ENCODE measurements around the gene CORO2B. TPM values are rescaled to one million over a fixed set of nuclear protein-coding genes. Genes with fewer than 3 reads are reported as not detected.

The CORO2B gene
- polyA plus RNA-seq, 2 donors: 0.24 to 0.35 TPM

DNA sequence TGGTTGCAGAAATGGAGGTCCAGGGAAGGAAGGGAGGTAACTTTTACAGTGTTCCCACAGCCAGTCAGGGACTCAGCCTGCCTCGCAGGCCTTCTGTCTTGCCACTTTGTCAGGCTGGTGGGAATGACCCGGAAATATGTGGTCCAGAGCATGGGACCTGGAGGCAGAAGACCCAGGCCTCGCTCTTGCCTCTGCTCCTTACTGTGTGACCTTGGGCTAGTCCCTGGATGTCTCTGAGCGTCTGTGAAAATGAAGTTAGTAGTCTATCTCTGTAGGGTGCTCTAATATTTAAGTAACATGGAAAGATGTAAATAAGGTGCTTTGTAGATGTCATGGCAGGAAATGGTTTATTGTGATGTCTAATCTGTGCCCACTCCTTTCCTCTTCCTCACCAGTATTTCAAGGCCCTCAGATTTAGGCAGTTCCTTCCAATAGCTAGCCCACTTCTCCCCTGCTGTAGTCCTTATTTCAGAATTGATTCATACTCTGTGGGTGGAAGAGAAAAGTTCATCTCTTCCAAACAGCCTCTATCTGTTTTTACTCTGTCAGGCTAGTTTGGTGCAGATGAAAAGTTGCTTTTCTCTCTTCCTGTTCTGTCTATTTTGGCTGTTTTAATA lies 9.1 kb downstream of the CORO2B start:
- H3K36me3 ChIP-seq (ENCODE audit: control insufficient read depth in 2 of 2, insufficient read depth in 2 of 2, low read length in 1 of 2): no peaks in the 10 kb centered on the region
- H3K27ac ChIP-seq (ENCODE audit: low read depth in 2 of 2, low read length in 1 of 2): no peak overlapping the region

DNA sequence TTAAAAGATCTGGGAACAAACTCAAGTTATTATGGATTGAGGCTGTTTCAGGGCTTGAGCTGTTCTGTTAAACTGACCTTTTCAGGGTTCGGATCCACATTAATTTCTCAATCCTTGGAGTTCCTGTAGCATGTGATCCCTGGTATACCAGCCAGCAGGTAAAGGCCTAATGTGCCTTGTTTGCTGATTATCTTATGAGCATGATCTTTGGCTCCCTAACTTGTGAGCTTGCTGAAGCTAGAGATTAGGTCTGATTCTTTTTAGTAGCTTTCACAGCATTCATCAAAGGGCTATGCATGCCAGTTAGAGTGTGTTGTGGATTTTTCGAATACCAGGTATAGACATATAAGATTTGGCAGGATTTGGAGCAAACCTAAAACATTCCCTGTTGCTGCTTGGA lies 10.3 kb downstream of the CORO2B start:
- H3K4me1 ChIP-seq (ENCODE audit: control insufficient read depth in 2 of 2, insufficient read depth in 2 of 2, low read length in 1 of 2): no peaks in the 10 kb centered on the region
- 82 to 83% methylated on average over 2 of the region's 2 CpGs for WGBS, 2 donors
- no peak overlapping the region for H3K4me3 ChIP-seq (ENCODE audit: low read depth in 1 of 2, low read length in 2 of 2)
- no peaks in the 10 kb centered on the region for H3K27me3 ChIP-seq (ENCODE audit: control insufficient read depth in 1 of 2, insufficient read depth in 2 of 2, low read length in 2 of 2)
- no peaks in the 10 kb centered on the region for H3K36me3 ChIP-seq (ENCODE audit: control insufficient read depth in 2 of 2, insufficient read depth in 2 of 2, low read length in 1 of 2)
- no peaks in the 10 kb centered on the region for H3K9me3 ChIP-seq (ENCODE audit: control insufficient read depth in 2 of 2, insufficient read depth in 1 of 2, low read depth in 1 of 2, low read length in 1 of 2)
- no peak overlapping the region for H3K27ac ChIP-seq (ENCODE audit: low read depth in 2 of 2, low read length in 1 of 2)

More for the DNA sequence above, 9.1 kb downstream of the CORO2B start:
- no peak overlapping the region for H3K4me3 ChIP-seq (ENCODE audit: low read depth in 1 of 2, low read length in 2 of 2)
- no peaks in the 10 kb centered on the region for H3K9me3 ChIP-seq (ENCODE audit: control insufficient read depth in 2 of 2, insufficient read depth in 1 of 2, low read depth in 1 of 2, low read length in 1 of 2)
- H3K4me1 ChIP-seq (ENCODE audit: control insufficient read depth in 2 of 2, insufficient read depth in 2 of 2, low read length in 1 of 2): no peaks in the 10 kb centered on the region
- WGBS, 2 donors: 87 to 91% methylated on average over 4 of the region's 4 CpGs
- H3K27me3 ChIP-seq (ENCODE audit: control insufficient read depth in 1 of 2, insufficient read depth in 2 of 2, low read length in 2 of 2): no peaks in the 10 kb centered on the region

DNA sequence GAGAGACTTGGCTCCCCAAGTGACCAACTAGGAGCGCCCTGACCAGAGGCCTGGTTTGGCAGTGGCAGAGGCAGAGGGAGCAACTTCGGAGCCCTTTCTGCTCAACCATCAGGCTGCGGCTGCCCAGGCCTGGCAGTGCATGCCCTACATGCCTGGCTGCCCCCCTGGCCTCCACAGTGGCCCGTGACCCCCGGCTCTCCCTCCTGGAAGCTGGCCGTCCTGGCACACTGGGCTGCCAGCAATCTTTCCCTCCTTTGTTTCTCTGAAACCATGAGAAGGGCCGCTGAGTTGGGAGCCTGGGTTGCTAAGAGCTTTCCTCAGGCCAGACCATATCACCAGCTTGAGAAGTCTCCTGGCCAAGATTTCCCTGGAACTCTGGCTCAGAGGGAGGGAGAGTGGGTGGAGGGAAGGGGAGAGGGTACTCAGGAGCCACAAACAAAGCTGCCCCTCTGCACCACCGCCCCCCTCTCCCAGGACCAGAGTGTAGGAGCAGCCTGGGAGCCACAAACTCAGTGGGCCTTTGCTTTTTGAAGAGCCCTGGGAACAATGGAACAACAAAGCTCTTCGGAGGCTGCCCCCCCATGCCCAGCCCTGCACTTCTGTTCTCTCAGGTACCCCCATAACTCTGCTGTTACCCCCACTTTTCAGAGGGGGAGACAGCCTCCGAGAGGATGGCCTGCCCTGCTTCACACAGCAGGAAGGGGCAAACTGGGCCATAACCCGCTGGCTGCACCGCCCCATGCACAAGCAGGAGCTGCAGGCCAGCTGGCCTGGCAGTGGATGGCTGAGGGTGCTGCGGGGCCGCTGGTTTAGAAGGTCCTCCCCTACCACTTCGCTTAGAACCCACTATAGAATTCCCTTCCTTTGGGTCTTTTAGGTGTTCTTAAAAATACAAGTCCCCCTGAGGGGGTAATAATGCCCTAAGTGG lies 11.3 kb downstream of the CORO2B start:
- Histone ChIP-seq H3K9me3 (ENCODE audit: control insufficient read depth in 2 of 2, insufficient read depth in 1 of 2, low read depth in 1 of 2, low read length in 1 of 2) (no peaks in the 10 kb centered on the region), H3K27me3 (ENCODE audit: control insufficient read depth in 1 of 2, insufficient read depth in 2 of 2, low read length in 2 of 2) (peaks cover 0 to 3% of the 10 kb centered on the region in 2 donors), H3K36me3 (ENCODE audit: control insufficient read depth in 2 of 2, insufficient read depth in 2 of 2, low read length in 1 of 2) (no peaks in the 10 kb centered on the region), H3K4me3 (ENCODE audit: low read depth in 1 of 2, low read length in 2 of 2) (no peak overlapping the region), H3K4me1 (ENCODE audit: control insufficient read depth in 2 of 2, insufficient read depth in 2 of 2, low read length in 1 of 2) (no peaks in the 10 kb centered on the region), H3K27ac (ENCODE audit: low read depth in 2 of 2, low read length in 1 of 2) (no peak overlapping the region)
- 85 to 89% methylated on average over 15 of the region's 15 CpGs for WGBS, 2 donors

DNA sequence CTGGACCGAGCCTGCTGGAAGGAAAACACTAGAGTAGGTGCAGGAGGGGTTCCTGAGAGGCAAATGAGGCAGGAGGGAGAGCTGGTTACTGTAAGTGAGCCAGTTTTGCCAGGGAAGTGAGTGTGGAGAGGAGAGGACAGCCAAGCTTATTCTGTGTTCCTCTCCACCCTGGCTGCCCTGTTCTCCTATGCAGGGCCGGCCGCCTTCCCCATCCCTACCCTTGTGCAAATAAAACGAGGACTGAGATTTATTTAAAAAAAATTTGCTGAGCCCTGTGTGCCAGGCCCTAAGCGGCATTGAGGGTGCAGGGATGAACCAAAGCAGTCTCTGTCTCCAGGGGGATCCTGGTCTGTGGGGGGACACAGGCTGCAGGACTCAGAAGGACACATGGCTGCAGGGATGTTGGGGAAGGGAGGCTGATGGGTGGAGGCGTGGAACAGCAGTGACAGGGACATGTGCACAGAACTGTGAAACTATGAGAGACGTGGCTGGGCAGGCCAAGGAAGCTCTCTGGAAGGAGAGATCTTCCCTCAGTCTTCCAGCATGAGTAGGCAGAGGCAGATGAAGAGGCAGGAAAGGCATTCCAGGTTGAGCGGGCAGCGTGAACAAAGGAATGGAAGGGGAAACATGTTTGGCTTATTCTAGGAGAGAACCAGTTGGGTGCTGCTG lies 12.1 kb downstream of the CORO2B start:
- 90 to 91% methylated on average over 9 of the region's 9 CpGs for WGBS, 2 donors

DNA sequence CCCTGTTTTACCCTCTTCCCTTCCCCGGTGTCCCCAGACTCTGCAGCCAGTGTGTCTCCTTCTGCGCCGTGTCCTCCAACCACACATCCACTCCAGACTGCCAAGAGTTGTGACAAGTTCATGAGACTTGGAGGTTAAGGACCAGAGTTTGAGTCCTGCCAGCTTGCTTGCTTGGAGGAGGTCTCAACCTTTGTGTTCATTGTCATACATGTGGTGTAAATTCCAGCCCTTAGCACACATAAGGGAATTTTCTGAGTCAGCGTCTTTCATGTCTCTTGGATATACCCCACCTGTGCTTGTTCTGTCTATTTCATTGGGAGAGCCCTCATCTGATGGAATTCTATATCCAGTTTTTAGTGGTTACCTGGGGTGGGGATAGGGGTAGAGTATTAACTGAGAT lies 13.3 kb downstream of the CORO2B start:
- Histone ChIP-seq H3K4me3 (ENCODE audit: low read depth in 1 of 2, low read length in 2 of 2) (no peak overlapping the region), H3K27ac (ENCODE audit: low read depth in 2 of 2, low read length in 1 of 2) (no peak overlapping the region), H3K9me3 (ENCODE audit: control insufficient read depth in 2 of 2, insufficient read depth in 1 of 2, low read depth in 1 of 2, low read length in 1 of 2) (no peaks in the 10 kb centered on the region), H3K36me3 (ENCODE audit: control insufficient read depth in 2 of 2, insufficient read depth in 2 of 2, low read length in 1 of 2) (no peaks in the 10 kb centered on the region), H3K27me3 (ENCODE audit: control insufficient read depth in 1 of 2, insufficient read depth in 2 of 2, low read length in 2 of 2) (peaks cover 0 to 3% of the 10 kb centered on the region in 2 donors), H3K4me1 (ENCODE audit: control insufficient read depth in 2 of 2, insufficient read depth in 2 of 2, low read length in 1 of 2) (no peaks in the 10 kb centered on the region)
- 95% methylated on average over 4 of the region's 4 CpGs for WGBS, 2 donors

More for the DNA sequence above, 12.1 kb downstream of the CORO2B start:
- no peaks in the 10 kb centered on the region for H3K9me3 ChIP-seq (ENCODE audit: control insufficient read depth in 2 of 2, insufficient read depth in 1 of 2, low read depth in 1 of 2, low read length in 1 of 2)
- H3K36me3 ChIP-seq (ENCODE audit: control insufficient read depth in 2 of 2, insufficient read depth in 2 of 2, low read length in 1 of 2): no peaks in the 10 kb centered on the region
- peaks cover 0 to 3% of the 10 kb centered on the region in 2 donors for H3K27me3 ChIP-seq (ENCODE audit: control insufficient read depth in 1 of 2, insufficient read depth in 2 of 2, low read length in 2 of 2)
- H3K27ac ChIP-seq (ENCODE audit: low read depth in 2 of 2, low read length in 1 of 2): no peak overlapping the region
- H3K4me3 ChIP-seq (ENCODE audit: low read depth in 1 of 2, low read length in 2 of 2): no peak overlapping the region
- H3K4me1 ChIP-seq (ENCODE audit: control insufficient read depth in 2 of 2, insufficient read depth in 2 of 2, low read length in 1 of 2): no peaks in the 10 kb centered on the region

DNA sequence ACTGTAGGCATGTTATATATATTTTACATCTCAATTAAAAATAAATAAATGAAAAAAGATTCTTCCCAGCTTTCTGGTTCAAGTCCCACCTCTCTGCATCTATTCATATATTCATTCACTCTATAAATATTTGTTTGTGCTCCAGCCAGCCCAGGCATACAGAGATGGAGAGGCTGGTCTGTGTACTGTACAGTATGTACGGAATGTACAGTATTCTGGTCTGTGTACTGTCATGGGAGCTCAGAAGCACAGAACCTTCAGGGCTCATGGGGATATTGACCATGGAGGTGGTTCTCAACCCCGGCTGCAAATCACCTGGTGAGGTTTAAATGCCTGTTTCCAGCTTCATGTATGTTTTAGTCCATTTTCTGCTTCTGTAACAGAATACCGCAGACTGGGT lies 13.8 kb downstream of the CORO2B start:
- H3K4me1 ChIP-seq (ENCODE audit: control insufficient read depth in 2 of 2, insufficient read depth in 2 of 2, low read length in 1 of 2): peaks cover 0 to under 1% of the 10 kb centered on the region in 2 donors
- H3K27me3 ChIP-seq (ENCODE audit: control insufficient read depth in 1 of 2, insufficient read depth in 2 of 2, low read length in 2 of 2): peaks cover 0 to 3% of the 10 kb centered on the region in 2 donors
- no peaks in the 10 kb centered on the region for H3K36me3 ChIP-seq (ENCODE audit: control insufficient read depth in 2 of 2, insufficient read depth in 2 of 2, low read length in 1 of 2)
- no peaks in the 10 kb centered on the region for H3K9me3 ChIP-seq (ENCODE audit: control insufficient read depth in 2 of 2, insufficient read depth in 1 of 2, low read depth in 1 of 2, low read length in 1 of 2)
- WGBS, 2 donors: 88 to 94% methylated on average over 3 of the region's 3 CpGs
- no peak overlapping the region for H3K4me3 ChIP-seq (ENCODE audit: low read depth in 1 of 2, low read length in 2 of 2)
- H3K27ac ChIP-seq (ENCODE audit: low read depth in 2 of 2, low read length in 1 of 2): no peak overlapping the region

DNA sequence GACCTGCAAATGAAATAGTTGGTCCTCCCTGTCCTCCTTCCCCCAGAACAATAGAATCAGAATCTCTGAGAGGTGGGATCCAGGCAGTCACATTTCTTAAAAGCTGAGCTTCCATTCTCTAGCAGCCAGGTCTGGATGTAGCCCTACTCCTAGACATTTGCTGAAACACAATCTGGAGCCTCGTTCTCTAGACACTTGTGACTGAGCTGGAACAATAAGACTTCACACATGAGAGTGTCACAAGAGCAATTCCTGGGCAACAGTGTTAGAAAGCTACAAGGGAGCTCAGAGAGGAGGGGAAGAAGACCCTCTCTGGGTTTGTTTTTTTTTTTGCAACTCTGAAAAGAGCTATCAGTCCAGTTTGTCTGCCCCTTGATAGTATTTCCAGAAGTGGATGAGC lies 14.5 kb downstream of the CORO2B start:
- no peak overlapping the region for H3K27ac ChIP-seq (ENCODE audit: low read depth in 2 of 2, low read length in 1 of 2)
- peaks cover 0 to 2% of the 10 kb centered on the region in 2 donors for H3K4me1 ChIP-seq (ENCODE audit: control insufficient read depth in 2 of 2, insufficient read depth in 2 of 2, low read length in 1 of 2)
- WGBS, 2 donors: 57 to 70% methylated on average over 1 of the region's 1 CpG
- no peak overlapping the region for H3K4me3 ChIP-seq (ENCODE audit: low read depth in 1 of 2, low read length in 2 of 2)
- no peaks in the 10 kb centered on the region for H3K9me3 ChIP-seq (ENCODE audit: control insufficient read depth in 2 of 2, insufficient read depth in 1 of 2, low read depth in 1 of 2, low read length in 1 of 2)
- H3K27me3 ChIP-seq (ENCODE audit: control insufficient read depth in 1 of 2, insufficient read depth in 2 of 2, low read length in 2 of 2): peaks cover 0 to 3% of the 10 kb centered on the region in 2 donors
- H3K36me3 ChIP-seq (ENCODE audit: control insufficient read depth in 2 of 2, insufficient read depth in 2 of 2, low read length in 1 of 2): no peaks in the 10 kb centered on the region

DNA sequence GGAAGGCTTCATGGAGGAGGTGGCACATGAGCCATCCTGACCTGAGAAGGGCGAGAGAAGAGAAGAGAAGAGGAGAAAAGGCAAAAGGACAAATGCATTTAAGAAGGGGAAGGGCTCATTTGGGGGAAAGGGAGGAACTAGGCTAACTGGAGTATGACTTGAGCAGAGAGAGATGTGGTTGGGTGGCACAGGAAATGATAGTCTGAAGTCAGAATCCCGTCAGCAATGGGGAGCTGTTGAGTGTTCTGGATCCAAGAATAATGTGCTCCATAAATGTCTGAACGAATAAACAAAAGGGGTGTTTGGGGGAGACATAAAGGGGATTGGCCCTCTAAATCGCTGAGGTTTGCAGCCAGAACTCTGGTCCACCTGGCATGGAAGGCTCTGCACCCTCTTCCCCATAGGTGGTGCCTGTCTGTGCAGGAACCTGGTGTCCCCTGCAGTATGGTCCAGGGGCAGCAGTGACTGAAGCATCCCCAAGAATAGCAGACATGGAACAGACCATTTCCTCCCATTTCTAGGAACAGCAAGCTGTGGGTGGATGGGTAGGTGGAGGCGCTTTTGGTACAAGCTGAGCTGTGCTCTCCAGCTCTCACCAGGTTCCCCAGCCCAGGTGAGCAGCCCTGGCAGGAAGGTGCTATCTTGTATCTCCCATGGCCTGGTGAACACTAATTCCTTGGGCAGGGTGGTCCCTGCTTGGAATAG lies 15.2 kb downstream of the CORO2B start:
- Histone ChIP-seq H3K27me3 (ENCODE audit: control insufficient read depth in 1 of 2, insufficient read depth in 2 of 2, low read length in 2 of 2) (peaks cover 0 to 3% of the 10 kb centered on the region in 2 donors), H3K4me3 (ENCODE audit: low read depth in 1 of 2, low read length in 2 of 2) (no peak overlapping the region), H3K4me1 (ENCODE audit: control insufficient read depth in 2 of 2, insufficient read depth in 2 of 2, low read length in 1 of 2) (peaks cover 0 to 2% of the 10 kb centered on the region in 2 donors), H3K36me3 (ENCODE audit: control insufficient read depth in 2 of 2, insufficient read depth in 2 of 2, low read length in 1 of 2) (no peaks in the 10 kb centered on the region), H3K27ac (ENCODE audit: low read depth in 2 of 2, low read length in 1 of 2) (no peak overlapping the region), H3K9me3 (ENCODE audit: control insufficient read depth in 2 of 2, insufficient read depth in 1 of 2, low read depth in 1 of 2, low read length in 1 of 2) (no peaks in the 10 kb centered on the region)
- 76 to 84% methylated on average over 5 of the region's 5 CpGs for WGBS, 2 donors

All from esophagus (tissue), 2 donors.